ENCODE data around the gene ARHGAP22.

DNA sequence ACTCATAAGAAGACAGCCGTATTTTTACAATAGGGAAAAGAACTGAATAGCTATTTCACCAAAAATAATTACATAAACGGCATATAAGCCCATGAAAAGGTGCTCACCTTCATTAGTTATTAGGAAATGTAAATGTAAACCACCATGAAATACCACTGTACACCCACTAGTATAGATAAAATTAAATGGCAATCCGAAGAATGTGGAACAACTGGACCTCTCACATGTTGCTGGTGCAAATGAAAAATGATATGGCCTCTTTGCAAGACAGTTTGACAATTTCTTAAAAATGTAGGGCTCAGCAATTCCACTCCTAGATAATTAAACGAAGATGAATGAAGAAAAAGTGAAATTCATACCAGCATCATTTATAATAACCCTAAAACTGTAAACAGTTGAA is 206.6 kb downstream of the ARHGAP22 start:
- TF ChIP-seq POLR2A (IDR thresholded peaks at IDR 0.05): no peak
- TF ChIP-seq, protein P1, sequence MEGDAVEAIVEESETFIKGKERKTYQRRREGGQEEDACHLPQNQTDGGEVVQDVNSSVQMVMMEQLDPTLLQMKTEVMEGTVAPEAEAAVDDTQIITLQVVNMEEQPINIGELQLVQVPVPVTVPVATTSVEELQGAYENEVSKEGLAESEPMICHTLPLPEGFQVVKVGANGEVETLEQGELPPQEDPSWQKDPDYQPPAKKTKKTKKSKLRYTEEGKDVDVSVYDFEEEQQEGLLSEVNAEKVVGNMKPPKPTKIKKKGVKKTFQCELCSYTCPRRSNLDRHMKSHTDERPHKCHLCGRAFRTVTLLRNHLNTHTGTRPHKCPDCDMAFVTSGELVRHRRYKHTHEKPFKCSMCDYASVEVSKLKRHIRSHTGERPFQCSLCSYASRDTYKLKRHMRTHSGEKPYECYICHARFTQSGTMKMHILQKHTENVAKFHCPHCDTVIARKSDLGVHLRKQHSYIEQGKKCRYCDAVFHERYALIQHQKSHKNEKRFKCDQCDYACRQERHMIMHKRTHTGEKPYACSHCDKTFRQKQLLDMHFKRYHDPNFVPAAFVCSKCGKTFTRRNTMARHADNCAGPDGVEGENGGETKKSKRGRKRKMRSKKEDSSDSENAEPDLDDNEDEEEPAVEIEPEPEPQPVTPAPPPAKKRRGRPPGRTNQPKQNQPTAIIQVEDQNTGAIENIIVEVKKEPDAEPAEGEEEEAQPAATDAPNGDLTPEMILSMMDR (IDR thresholded peaks at IDR 0.05): no peak
